ENCODE data around the gene TAB2. TPM values are rescaled to one million over a fixed set of nuclear protein-coding genes. Genes with fewer than 3 reads are reported as not detected.
A peak's percentile ranks its signal among the peaks of the same experiment; 100 is the strongest.
"Not testable (repeated sequence)": the region's sequence is repeated elsewhere in the genome, so short reads cannot be mapped to it uniquely, and the experiment has no call there.

TAB2 gene
- total RNA-seq, 1 experiment from 2014 or later: 71.6 TPM

DNA sequence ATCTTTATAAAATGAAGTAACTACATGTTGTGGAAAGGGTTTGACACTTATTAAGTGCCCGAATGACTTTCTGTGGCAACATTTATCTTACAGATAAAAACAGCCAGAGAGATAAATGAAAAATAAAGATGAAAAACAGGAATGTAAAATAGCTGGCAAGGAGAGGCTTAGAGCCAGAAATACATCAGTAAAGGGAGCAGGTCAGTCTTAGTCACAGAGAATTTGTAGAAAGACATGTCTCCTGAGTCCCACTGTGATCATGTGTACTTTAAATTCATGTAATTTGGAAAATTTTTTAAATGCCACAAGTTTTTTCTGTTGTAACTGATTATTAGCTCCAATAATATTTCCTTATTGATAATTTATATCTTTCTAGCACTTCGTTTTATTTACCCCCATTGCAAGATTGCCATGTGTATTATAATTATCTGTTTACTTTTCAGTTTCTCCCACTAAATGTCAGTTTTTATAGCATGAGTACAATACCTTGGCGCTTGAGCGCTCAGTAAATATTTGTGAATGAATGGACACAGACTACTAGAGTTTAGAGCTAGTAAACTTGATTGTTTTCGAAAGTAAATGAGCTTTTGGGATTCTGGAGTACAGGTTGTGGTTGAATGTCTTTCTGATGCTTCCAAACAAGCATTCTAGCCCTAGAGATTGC is 15.2 kb downstream of the TAB2 start:
- DNase-seq (ENCODE audit: low read depth): peak; percentile 40

DNA sequence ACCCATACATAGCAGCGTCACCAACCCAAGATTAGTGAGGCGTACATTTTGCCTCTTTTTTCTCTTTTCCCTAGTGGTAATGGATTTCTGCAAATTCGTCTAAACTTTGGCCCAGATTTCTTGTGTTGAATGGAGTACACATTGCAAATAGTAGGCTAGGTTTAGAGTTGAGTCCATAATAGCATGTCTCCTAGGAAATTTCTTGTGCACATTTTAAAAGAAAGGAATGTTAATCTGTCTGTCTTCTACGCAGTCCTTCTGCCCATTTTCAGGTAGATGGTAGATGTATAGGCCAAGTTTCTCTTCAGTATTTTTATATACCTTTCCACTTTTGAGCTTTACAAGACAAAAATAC is 15.7 kb downstream of the TAB2 start:
- no peak for DNase-seq (ENCODE audit: low read depth)

DNA sequence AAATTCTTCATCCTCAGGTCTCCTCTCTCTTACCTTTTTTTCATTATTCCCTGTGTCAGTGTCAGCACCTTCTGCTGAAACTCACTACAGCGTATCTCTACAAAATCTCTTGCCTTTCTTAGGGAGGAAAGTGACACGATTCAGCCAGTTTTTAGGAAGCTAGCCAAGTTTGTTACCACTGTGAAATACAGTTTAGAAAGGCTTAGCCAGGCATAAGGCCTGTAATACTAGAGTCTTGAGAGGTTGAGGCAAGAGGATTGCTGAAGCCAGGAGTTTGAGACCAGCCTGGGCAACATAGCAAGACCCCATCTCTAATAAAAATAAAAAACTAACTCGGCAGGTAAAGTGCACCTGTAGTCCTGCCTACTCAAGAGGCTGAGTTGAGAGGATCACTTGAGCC is 16.7 kb downstream of the TAB2 start:
- peak; percentile 89 for DNase-seq (ENCODE audit: low read depth)

DNA sequence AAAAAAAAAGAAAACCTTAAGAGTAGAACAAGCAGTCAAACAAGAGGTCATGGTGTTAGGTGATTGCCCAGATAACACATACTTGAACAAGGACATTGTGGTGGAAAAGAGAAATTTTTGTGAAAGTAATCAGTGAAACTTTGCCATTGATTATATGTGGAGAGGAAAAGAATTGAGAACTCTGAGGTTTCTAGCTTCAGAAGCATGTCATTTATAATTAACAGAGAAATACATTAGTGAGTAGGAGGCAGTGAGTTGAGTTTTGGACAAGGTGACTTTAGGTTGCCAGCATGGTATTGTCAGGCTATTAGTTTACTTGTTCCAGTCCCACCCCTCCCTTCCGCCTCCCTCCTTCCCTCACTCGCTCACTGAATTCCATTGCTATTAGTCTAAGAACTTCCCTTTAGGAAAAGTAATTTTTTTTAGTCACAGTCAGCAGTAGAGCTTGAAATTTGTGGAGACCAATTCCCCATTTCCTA is 17.2 kb downstream of the TAB2 start:
- peak; percentile 93 for DNase-seq (ENCODE audit: low read depth)

DNA sequence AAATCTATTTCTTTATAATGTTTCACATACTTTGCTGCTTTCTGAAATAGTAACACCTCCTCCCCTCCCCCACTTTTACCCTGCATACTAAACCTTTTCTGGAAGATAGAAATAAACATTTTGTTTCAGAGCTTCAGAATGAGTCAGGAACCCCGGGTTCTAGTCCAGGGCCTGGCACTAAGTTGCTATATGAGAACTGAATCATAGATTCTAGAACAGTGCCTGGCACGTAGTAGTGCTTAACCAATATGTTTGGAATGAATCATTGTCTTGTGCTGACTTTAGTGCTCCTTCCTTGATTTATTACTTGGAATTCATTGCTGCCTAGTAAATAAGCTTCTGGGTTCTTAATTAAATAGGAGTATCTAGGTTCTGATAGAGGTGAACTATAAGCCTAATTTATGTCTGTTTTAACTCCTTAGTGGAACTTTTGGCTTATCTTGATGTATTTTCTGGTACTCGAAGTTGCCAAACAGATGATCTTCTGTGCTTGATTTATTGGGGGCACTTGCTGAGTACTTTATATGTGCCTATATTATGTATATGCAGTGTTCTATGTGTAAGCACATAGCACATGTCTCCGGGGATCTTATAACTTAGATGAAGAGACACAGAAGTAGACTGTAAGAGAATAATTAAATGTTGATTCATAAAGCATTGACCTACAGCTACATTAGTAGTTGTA is 18.6 kb downstream of the TAB2 start:
- peak; percentile 88 for DNase-seq (ENCODE audit: low read depth)

DNA sequence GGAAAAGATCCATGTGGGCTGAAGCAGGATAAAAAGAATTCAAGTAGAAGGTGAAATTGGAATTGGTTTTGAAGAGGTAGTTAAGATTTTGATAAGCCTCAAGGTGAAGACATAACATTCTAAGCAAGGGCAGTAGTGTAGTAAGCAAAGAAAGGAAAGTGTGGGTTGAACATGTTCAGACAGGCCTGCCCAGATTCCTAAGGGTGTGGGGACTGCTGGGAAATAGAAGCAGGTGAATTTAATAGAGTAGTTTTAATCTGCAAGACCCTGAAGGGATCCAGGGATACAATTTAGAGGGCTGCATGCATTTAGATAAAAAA is 19.1 kb downstream of the TAB2 start:
- DNase-seq (ENCODE audit: low read depth): peak; percentile 15

DNA sequence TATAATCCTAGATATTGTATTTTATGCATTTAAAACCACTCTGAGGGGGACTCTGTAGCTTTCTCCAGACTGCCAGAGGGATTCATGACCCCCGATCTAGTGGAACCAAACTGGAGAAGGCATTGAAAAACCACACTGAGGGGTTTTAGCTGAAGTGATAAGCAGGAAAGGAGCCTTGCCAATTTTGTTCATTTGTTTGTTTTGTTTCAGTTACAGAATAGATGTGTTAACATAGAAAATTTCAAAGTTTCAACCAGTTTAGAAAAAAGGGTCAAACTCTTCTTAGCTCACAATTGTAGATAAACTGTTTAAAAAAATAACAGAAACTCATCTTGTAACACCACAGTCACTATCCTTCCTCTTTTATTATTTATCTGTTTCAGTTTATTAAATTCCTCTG is 19.8 kb downstream of the TAB2 start:
- no peak for DNase-seq (ENCODE audit: low read depth)

DNA sequence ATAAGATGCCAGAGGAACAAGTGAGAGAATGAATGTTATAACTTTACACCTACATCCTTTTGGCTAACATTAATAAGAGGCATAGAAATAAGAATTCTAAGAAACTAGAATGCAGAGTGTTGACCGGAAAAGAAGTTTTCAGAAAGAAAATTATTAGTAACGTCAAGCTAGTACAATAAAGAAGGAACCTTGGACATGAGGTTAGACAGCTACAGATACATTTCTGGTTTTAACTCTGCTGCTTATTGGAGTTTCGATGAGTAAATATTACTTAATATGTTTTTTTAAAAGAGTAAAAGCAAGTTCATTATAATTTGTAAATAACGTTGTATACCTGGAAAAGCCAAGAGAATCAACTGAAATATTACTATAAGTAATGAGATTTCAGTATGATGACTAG is 22.7 kb downstream of the TAB2 start:
- DNase-seq (ENCODE audit: low read depth): no peak

DNA sequence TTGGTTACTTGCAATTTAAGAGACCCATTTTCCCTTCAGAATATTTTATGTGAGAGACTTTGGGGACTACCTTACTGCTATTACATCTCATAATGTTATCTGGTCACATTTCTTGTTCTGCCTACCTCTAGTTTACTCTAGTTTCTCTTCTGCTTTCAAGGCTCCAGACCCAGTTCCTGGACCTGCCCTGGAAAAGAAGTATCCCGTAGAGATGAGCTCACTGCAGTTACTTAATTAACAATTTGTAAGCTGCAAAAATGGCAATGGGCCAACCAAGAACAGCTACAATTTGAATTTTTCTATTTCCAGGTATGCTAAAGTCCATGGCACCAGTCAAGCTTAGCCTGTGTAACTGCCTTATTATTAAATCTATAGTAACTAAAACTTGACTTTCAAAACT is 25.0 kb downstream of the TAB2 start:
- DNase-seq (ENCODE audit: low read depth): no peak

DNA sequence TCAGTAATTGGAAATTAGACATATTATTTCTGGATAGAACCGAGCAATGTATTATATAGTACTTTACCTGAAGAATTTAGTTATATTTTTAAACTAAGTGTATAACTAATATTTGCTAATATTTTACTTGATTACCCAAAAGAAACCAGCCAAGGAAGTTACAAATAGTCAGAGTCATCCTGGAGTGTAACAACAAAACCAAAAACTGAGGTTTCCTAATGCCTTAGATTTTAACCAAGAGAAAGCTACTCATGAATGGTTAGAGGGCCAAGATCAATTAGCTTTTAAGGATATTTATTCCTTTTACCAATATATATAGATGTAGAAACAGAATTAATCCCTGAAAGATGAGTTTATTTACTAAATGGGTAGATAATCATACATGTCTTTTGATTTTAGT is 26.0 kb downstream of the TAB2 start:
- DNase-seq (ENCODE audit: low read depth): no peak

DNA sequence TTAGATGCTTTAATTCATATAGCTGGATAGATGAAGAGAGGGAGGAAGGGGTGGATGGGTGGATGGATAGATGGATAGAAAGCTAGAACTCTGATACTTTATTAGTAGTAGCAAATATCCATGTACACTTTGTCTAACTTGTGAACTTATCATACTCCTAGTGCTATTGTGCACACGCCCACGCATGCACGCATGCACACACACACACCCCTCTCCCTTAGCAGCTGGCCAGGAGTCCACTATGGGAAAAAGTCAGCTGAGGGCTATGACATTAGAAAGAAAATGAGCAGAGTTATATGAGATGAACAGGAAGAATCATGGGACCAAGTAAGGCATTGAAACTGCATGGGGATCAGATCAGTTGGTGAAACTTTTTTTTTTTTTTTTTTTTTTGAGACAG is 28.6 kb downstream of the TAB2 start:
- no peak for DNase-seq (ENCODE audit: low read depth)

DNA sequence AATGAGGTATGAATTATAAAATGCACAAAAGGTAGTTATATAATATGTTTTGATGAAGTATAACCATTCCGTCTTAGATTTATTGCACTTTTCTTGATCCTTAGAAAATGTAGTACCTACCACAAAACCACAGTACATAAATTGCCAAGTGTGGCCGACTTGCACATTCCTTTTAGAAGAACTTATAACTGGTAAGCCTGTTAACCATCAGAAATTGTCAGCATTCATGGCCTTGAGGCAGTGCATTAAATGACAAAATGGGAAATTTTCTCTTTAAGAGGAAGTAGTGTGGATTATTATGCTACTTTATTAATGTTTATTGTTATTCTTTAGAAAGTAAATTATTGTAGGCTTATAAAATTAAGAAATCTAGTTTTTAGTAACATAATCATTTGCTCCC is 29.6 kb downstream of the TAB2 start:
- peak; percentile 75 for DNase-seq (ENCODE audit: low read depth)

DNA sequence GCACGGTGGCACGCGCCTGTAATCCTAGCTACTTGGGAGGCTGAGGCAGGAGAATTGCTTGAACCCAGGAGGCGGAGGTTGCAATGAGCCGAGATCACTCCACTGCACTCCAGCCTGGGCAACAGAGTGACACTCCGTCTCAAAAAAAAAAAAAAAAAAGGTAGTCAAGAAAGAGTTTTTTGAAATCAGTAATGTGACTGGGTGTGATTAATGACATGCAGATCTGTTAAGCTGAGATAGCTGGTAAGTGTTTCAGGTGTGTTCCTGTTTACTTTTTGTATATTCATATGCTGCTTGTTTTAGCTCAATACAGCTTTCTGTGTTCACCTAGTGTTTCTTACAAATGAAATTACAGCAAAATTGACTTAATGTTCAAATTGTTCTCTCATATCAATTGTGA is 31.8 kb downstream of the TAB2 start:
- DNase-seq (ENCODE audit: low read depth): not testable (repeated sequence)

DNA sequence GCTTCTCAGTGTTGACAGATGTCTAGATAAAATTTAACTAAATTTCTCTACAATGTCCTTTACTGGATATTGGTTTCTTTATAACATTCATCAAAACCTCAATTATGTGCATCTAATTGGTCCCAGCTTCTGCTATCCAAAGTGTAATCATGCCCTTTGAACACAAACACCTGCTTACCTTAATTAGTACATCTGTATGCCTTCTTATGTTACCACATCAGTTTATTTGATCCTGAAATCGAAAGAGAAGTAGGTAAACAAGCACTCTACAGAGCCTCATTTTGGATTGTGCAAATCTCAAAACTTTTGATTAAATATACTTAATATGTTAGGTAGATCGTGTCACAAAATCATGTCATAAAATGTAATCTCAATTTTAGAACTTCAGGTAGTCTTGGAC is 36.5 kb downstream of the TAB2 start:
- DNase-seq (ENCODE audit: low read depth): no peak

DNA sequence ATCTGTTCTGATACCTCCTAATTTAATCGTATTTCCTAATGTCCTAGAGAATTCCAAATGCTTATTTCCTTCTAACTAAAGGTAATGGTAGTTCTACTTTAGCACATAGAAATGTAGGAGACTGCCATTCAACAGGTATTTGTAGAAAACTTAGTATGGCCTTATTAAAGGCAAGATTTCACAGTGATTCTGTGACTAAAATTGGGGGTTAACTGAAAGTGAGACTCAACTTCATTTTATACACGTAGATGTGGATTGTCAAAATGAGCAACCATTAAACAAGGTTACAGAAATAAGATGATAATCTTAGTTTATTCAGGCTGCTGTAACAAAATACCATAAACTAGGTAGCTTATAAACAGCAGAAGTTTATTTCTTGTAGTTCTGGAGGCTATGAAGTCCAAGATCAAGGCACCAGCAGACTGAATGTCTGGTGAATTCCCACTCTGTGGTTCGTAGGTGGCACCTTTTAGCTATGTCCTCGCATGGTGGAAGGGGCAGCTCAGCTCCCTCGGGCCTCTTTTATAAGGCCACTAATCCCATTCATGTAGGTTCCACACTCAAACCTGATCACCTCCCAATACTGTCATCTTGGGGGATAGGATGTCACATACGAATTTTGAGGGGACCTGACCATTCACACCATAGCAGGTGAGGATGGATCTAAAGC is 38.7 kb downstream of the TAB2 start:
- no peak for DNase-seq (ENCODE audit: low read depth)

DNA sequence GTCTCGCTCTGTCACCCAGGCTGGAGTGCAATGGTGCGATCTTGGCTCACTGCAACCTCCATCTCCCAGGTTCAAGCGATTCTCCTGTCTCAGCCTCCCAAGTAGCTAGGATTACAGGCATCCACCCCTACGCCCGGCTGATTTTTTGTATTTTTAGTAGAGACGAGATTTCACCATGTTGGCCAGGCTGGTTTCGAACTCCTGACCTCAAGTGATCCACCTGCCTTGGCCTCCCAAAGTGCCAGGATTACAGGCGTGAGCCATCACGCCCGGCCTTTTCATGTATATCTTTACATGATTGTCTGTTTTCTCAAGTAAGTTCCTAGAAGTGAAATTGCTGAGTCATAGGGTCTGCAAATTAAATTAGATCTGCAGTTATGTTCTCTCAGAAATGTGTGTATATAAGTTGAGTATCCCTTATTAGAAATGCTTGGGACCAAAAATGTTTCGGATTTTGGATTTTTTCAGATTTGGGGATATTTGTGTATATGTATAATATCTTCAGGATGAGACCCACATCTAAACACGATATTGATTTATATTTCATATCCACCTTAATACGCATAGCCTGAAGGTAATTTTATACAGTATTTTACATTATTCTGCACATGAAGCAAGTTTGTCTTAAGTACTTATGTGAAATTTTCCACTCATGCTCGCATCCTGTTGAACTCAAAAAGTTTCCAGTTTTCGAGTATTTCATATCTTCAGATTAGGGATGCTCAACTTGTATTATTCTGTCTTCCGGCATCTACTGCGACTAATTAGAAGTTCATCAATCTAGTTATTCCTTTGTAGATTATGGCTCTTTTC is 40.4 kb downstream of the TAB2 start:
- DNase-seq (ENCODE audit: low read depth): no peak

DNA sequence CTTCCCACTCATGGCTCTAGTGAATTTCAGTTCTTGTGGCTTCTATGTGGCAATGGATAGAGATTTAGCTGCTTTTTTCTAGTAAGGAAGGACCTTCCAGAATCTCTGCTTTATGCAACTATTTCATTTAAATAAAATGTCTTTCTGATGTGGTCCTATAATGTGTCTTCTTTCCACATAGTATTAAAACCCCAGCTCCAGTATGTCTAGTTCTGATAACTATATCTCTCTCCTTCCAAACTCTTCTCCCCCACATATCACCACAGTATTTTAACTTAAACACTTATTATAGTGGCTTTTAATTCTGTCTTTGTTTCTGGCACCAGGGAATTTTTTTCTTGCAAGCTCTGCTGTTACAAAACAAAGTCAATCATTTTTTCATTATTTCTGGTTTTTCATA is 41.9 kb downstream of the TAB2 start:
- no peak for DNase-seq (ENCODE audit: low read depth)

DNA sequence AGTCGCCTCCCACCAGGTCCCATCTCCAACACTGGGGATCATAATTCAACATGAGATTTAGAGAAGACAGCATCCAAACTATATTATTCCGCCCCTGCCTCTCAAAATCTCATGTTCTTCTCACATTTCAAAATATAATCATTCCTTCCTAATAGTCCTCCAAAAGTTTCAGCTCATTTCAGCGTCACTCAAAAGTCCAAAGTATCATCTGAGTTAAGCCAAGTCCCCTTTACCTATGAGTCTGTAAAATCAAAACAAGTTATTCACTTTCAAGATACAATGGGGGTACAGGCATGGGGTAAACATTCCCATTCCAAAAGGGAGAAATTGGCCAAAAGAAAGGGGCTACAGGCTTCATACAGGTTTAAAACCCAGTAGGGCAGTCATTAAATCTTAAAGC is 43.0 kb downstream of the TAB2 start:
- DNase-seq (ENCODE audit: low read depth): no peak

DNA sequence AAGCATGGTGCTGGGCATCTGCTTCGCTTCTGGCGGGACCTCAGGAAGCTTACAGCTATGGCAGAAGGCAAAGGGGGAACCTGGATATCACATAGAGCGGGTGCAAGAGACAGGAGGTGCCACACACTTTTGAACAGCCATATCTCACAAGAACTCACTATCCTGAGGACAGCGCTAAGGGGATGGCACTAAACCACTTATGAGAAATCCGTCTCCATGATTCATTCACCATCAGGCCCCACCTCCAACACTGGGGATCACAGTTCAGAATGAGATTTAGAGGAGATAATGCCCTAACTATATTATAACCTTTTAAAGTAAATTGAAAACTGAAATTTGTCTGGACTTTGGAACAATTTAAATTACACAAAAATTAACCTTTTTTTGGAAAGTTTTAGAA is 44.8 kb downstream of the TAB2 start:
- peak; percentile 67 for DNase-seq (ENCODE audit: low read depth)

DNA sequence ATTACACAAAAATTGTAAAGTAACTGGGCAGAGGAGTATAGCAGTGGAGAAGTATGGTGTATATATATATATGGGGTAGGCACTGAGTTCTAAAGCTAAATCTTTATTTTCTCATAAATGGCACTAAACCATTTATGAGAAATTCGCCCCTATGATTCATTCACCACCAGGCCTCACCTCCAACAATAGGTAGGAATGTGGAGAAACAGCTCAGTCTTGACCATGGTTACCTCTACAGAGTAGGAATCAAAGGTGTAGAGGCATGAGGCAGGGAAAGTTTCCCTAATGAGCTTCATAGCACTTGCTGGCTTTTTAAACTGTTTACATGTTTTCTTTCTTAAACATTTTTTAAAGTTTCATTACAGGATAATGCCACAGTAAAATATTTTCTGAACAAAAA is 45.6 kb downstream of the TAB2 start:
- peak; percentile 54 for DNase-seq (ENCODE audit: low read depth)

DNA sequence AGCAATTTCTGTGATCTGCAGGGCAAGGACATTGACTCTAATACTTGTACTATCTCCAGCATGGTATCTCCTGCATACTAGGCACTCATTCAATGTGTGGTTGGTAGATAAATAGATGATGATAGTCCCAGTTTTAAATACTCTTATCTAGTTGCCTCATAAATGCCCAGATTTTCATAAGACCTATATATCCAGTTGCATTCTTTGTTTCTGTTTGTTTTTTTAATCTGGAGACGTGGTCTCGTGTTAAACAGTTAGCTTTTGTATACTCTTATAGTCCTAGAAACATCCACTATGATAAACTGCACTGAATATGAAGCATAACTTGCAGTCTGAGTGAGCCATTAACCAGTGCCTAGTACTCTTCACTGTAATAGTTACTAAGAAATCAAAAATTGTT is 47.0 kb downstream of the TAB2 start:
- no peak for DNase-seq (ENCODE audit: low read depth)

DNA sequence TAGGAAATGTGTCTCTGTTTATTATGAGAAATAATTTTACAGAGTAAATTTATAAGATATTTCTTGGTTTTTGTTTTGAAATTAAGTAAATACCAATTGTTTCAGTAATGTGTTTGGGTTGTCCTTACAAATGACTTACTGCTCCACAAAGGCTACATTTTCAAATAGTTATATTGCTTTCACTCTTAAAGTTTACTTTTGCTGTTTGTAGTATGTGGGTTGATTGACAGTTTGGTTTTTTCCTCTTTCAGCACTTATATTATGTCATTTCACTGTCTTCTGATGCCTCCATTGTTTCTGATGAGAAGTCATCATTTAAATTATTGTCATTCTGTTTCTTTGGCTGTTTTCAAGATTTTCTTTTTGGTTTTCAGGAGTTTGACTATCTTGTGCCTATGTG is 47.7 kb downstream of the TAB2 start:
- DNase-seq (ENCODE audit: low read depth): no peak
